ENCODE data around the gene DNAH1. TPM values are rescaled to one million over a fixed set of nuclear protein-coding genes. Genes with fewer than 3 reads are reported as not detected.

DNAH1 gene
- total and polyA plus RNA-seq, 2 of the 13 experiments (the other 11 are each of a cell fraction or from before 2014, with no cell fraction given), result 0.64 to 3.5 TPM

GRCh38 chr3:52278510-52279069 lies 37.5 kb upstream of the DNAH1 start, which contains the start of gene WDR82 (continued):
- TF ChIP-seq CSRNP2 (CRISPR knock-in tag; conservative IDR thresholded peaks at IDR 0.05; ENCODE audit: low read depth) (no peak), MLX (CRISPR knock-in tag; IDR thresholded peaks at IDR 0.05) (no peak), SP140L (CRISPR knock-in tag; IDR thresholded peaks at IDR 0.05; ENCODE audit: borderline replicate concordance) (no peak), ZNF550 (CRISPR knock-in tag; IDR thresholded peaks at IDR 0.05; ENCODE audit: borderline replicate concordance) (no peak), CBX1 (IDR thresholded peaks at IDR 0.05; ENCODE audit: low read depth) (peak; percentile 25), ZNF724P (CRISPR knock-in tag; IDR thresholded peaks at IDR 0.05; ENCODE audit: borderline replicate concordance) (0 out of 2 replicates have a peak, but pooled peaks have one; percentile 16), KDM5A (IDR thresholded peaks at IDR 0.05; ENCODE audit: borderline replicate concordance, low read length) (no peak), ZNF318 (CRISPR knock-in tag; IDR thresholded peaks at IDR 0.05) (no peak), SNRNP70 (IDR thresholded peaks at IDR 0.05; ENCODE audit: low read depth, low read length) (no peak), AKAP8 (CRISPR knock-in tag; IDR thresholded peaks at IDR 0.05) (peak; percentile 55; the same call in 1 of the 2 replicates), CHCHD3 (CRISPR knock-in tag; IDR thresholded peaks at IDR 0.05) (no peak), SUZ12 (IDR thresholded peaks at IDR 0.05; ENCODE audit: low read depth, low read length) (peak; percentile 32; the same call in 1 of the 2 replicates), GTF3A (CRISPR knock-in tag; conservative IDR thresholded peaks at IDR 0.05) (no peak), POLR2G (IDR thresholded peaks at IDR 0.05; ENCODE audit: low read depth, low read length) (peak; percentile 78), AFF4 (CRISPR knock-in tag; IDR thresholded peaks at IDR 0.05) (peak; percentile 71; the same call in 1 of the 2 replicates), SPEN (CRISPR knock-in tag; IDR thresholded peaks at IDR 0.05; ENCODE audit: low read depth) (no peak)
